ENCODE measurements around the gene FBXW5.

FBXW5 gene

GRCh38 chr9:136906266-136906665 lies 38.3 kb downstream of the FBXW5 start:
- H3K4me3 ChIP-seq (ENCODE audit: low read depth, low read length) = no peak overlapping the region
- no peak for TF ChIP-seq CTCF (IDR thresholded peaks at IDR 0.05; ENCODE audit: low read depth, low read length)

- no peak overlapping the region for H3K4me3 ChIP-seq (ENCODE audit: low read depth, low read length)
- TF ChIP-seq CTCF (IDR thresholded peaks at IDR 0.05; ENCODE audit: low read depth, low read length) = no peak
These were observed 41.4 kb downstream of the FBXW5 start for GRCh38 chr9:136903041-136903554.

GRCh38 chr9:136902259-136902821 lies 42.2 kb downstream of the FBXW5 start:
- no peak for TF ChIP-seq CTCF (IDR thresholded peaks at IDR 0.05; ENCODE audit: low read depth, low read length)
- H3K4me3 ChIP-seq (ENCODE audit: low read depth, low read length) = no peak overlapping the region

- no peak overlapping the region for H3K4me3 ChIP-seq (ENCODE audit: low read depth, low read length)
- no peak for TF ChIP-seq CTCF (IDR thresholded peaks at IDR 0.05; ENCODE audit: low read depth, low read length)
These were observed 42.9 kb downstream of the FBXW5 start for GRCh38 chr9:136901516-136902258.

GRCh38 chr9:136900988-136901515 lies 43.5 kb downstream of the FBXW5 start:
- H3K4me3 ChIP-seq (ENCODE audit: low read depth, low read length) = no peak overlapping the region
- TF ChIP-seq CTCF (IDR thresholded peaks at IDR 0.05; ENCODE audit: low read depth, low read length) = no peak

GRCh38 chr9:136900556-136900955 lies 44.0 kb downstream of the FBXW5 start:
- no peak for TF ChIP-seq CTCF (IDR thresholded peaks at IDR 0.05; ENCODE audit: low read depth, low read length)
- no peak overlapping the region for H3K4me3 ChIP-seq (ENCODE audit: low read depth, low read length)

GRCh38 chr9:136899196-136899595 lies 45.3 kb downstream of the FBXW5 start:
- TF ChIP-seq CTCF (IDR thresholded peaks at IDR 0.05; ENCODE audit: low read depth, low read length) = no peak
- H3K4me3 ChIP-seq (ENCODE audit: low read depth, low read length) = no peak overlapping the region

Measured in WI38 (cell line).